Uterus (tissue), 4 donors: Measurements from ENCODE around the gene NAMPT. TPM values are rescaled to one million over a fixed set of nuclear protein-coding genes. Genes with fewer than 3 reads are reported as not detected.

Experiments used
- DNase-seq, 2 donors: peaks; one replicate each; pipeline ENCODE4 v3.0.0-alpha.2; 2019 to 2020
- H3K27ac ChIP-seq, 2 donors: fragments of 200-600 bp; sonication (generic); 1 replicate in 1 of 2; 2 replicates in 1 of 2; pipeline ENCODE4 v1.5.1; 2016 to 2018
- H3K27me3 ChIP-seq, 2 donors: fragments of 200-600 bp; sonication (generic); one replicate each; pipeline ENCODE4 v1.5.1; 2018 to 2019; ENCODE audit warnings: control low read depth in 1 of 2
- H3K36me3 ChIP-seq, 2 donors: fragments of 200-600 bp; sonication (generic); one replicate each; pipeline ENCODE4 v1.5.1; 2019; ENCODE audit warnings: control low read depth in 1 of 2
- H3K4me1 ChIP-seq, 2 donors: fragments of 200-600 bp; sonication (generic); one replicate each; pipeline ENCODE4 v1.5.1; 2018 to 2019; ENCODE audit warnings: control low read depth in 1 of 2
- H3K4me3 ChIP-seq, 2 donors: fragments of 200-600 bp; sonication (generic); 1 replicate in 1 of 2; 2 replicates in 1 of 2; pipeline ENCODE4 v1.5.1; 2018 to 2019; ENCODE audit warnings: mild to moderate bottlenecking in 1 of 2
- H3K9me3 ChIP-seq, 2 donors: fragments of 200-600 bp; sonication (generic); one replicate each; pipeline ENCODE4 v1.5.1; 2019; ENCODE audit warnings: control low read depth in 1 of 2
- CTCF ChIP-seq, 4 experiments: fragments of 200-600 bp in 2 of 4; fragments of 450-650 bp in 2 of 4; sonication (generic) in 2 of 4; IDR thresholded peaks; one replicate each; pipeline ENCODE4 v1.5.1; 2016 to 2019; ENCODE audit warnings: antibody characterized with exemption in 4 of 4, mild to moderate bottlenecking in 2 of 4, moderate library complexity in 1 of 4
- POLR2A ChIP-seq, 2 donors: fragments of 450-650 bp; IDR thresholded peaks; one replicate each; pipeline ENCODE4 v1.6.1; 2016; ENCODE audit warnings: antibody characterized with exemption in 2 of 2, mild to moderate bottlenecking in 1 of 2, moderate library complexity in 1 of 2
- intact Hi-C: fragments of 100-400 bp; cut with DNase I; formaldehyde crosslinking; loops from one replicate; pipeline ENCODE4 v1.15.1; 2023; ENCODE audit warnings: low total_unique reads
- total RNA-seq, 4 donors: library from RNA; depleted of rRNA in 3 of 4; stranded (reverse); fragments of >200 nt in 3 of 4; gene quantifications; one replicate each; pipeline versions ENCODE4 v1.1.0 to v1.2.4, GENCODE V29; 2014 to 2023
- donor health status: DM: yes; HTN: yes; CAD: no.

Gene NAMPT
- total RNA-seq, 4 donors from 2014 or later = 30.7 to 223 (median 84.1) TPM

- H3K4me3 ChIP-seq = peak overlapping the region; percentile 64 to 88
- peak; percentile 55 to 61 for DNase-seq
- no peaks in the 10 kb centered on the region for H3K27me3 ChIP-seq
- no peaks in the 10 kb centered on the region for H3K4me1 ChIP-seq
- no peak for TF ChIP-seq CTCF (IDR thresholded peaks at IDR 0.05)
- TF ChIP-seq POLR2A (IDR thresholded peaks at IDR 0.05) = no peak
- intact Hi-C loops = no loop called here
- H3K36me3 ChIP-seq = no peaks in the 10 kb centered on the region
- H3K27ac ChIP-seq = peak overlapping the region; percentile 97 to 99
- H3K9me3 ChIP-seq = no peaks in the 10 kb centered on the region
These were observed 711 bp downstream of the NAMPT start for GRCh38 chr7:106283831-106284713.

GRCh38 chr7:106283501-106283830, 1.3 kb downstream of the NAMPT start:
- no peaks in the 10 kb centered on the region for H3K4me1 ChIP-seq
- no peak for DNase-seq
- H3K27ac ChIP-seq = peak overlapping the region; percentile 97 to 99

GRCh38 chr7:106282852-106283251, 1.9 kb downstream of the NAMPT start:
- H3K4me3 ChIP-seq = peak overlapping the region in 1 of 2 donors; percentile 88
- no peaks in the 10 kb centered on the region for H3K4me1 ChIP-seq
- H3K9me3 ChIP-seq = no peaks in the 10 kb centered on the region
- intact Hi-C loops = no loop called here
- no peak overlapping the region for H3K27ac ChIP-seq
- H3K36me3 ChIP-seq = no peaks in the 10 kb centered on the region
- TF ChIP-seq POLR2A (IDR thresholded peaks at IDR 0.05) (no peak), CTCF (IDR thresholded peaks at IDR 0.05) (no peak)
- H3K27me3 ChIP-seq = no peaks in the 10 kb centered on the region
- DNase-seq = no peak

More at GRCh38 chr7:106283501-106283830, 1.3 kb downstream of the NAMPT start:
- H3K27me3 ChIP-seq = no peaks in the 10 kb centered on the region
- peak overlapping the region; percentile 64 to 88 for H3K4me3 ChIP-seq
- H3K36me3 ChIP-seq = no peaks in the 10 kb centered on the region
- intact Hi-C loops = no loop called here
- H3K9me3 ChIP-seq = no peaks in the 10 kb centered on the region
- no peak for TF ChIP-seq CTCF (IDR thresholded peaks at IDR 0.05)
- no peak for TF ChIP-seq POLR2A (IDR thresholded peaks at IDR 0.05)

GRCh38 chr7:106282390-106282789, 2.4 kb downstream of the NAMPT start:
- Histone ChIP-seq H3K4me3 (peak overlapping the region in 1 of 2 donors; percentile 88), H3K27me3 (no peaks in the 10 kb centered on the region), H3K9me3 (no peaks in the 10 kb centered on the region), H3K4me1 (no peaks in the 10 kb centered on the region), H3K36me3 (no peaks in the 10 kb centered on the region), H3K27ac (no peak overlapping the region)
- TF ChIP-seq CTCF (IDR thresholded peaks at IDR 0.05) = no peak
- TF ChIP-seq POLR2A (IDR thresholded peaks at IDR 0.05) = no peak
- intact Hi-C loops = no loop called here
- no peak for DNase-seq

- intact Hi-C loops = no loop called here
- Histone ChIP-seq H3K4me3 (no peak overlapping the region), H3K4me1 (no peaks in the 10 kb centered on the region), H3K36me3 (no peaks in the 10 kb centered on the region), H3K27ac (no peak overlapping the region), H3K27me3 (no peaks in the 10 kb centered on the region), H3K9me3 (no peaks in the 10 kb centered on the region)
- no peak for DNase-seq
- TF ChIP-seq POLR2A (IDR thresholded peaks at IDR 0.05) = no peak
- TF ChIP-seq CTCF (IDR thresholded peaks at IDR 0.05) = no peak
These were observed 3.0 kb downstream of the NAMPT start for GRCh38 chr7:106281585-106282318.
